Loucy (cell line): ENCODE data around the gene INSRR.

Experiments
- H2AFZ ChIP-seq: fragments of 200-600 bp; sonication (generic); 2 replicates; pipeline ENCODE4 v1.6.0; 2016; ENCODE audit warnings: antibody characterized with exemption, mild to moderate bottlenecking, low read length, moderate library complexity
- H3F3A ChIP-seq: fragments of 200-600 bp; 2 replicates; pipeline ENCODE4 v1.6.0; 2016; ENCODE audit warnings: antibody characterized with exemption, low read depth, mild to moderate bottlenecking
- H3K27me3 ChIP-seq: fragments of 200-600 bp; sonication (generic); 2 replicates; pipeline ENCODE4 v1.6.1; 2014; ENCODE audit warnings: low read length, mild to moderate bottlenecking; ENCODE audit not compliant: insufficient read depth, poor library complexity, severe bottlenecking
- H3K36me3 ChIP-seq: fragments of 200-600 bp; sonication (generic); 2 replicates; pipeline ENCODE4 v1.6.1; 2016; ENCODE audit warnings: low read length; ENCODE audit not compliant: insufficient read depth
- H3K4me1 ChIP-seq: fragments of 200-600 bp; sonication (generic); 2 replicates; pipeline ENCODE4 v1.5.1; 2014; ENCODE audit warnings: low read length, mild to moderate bottlenecking; ENCODE audit not compliant: insufficient read depth, poor library complexity, severe bottlenecking
- H3K4me2 ChIP-seq: fragments of 200-600 bp; sonication (generic); 2 replicates; pipeline ENCODE4 v1.6.0; 2014; ENCODE audit warnings: antibody characterized with exemption, low read length, low read depth, mild to moderate bottlenecking; ENCODE audit not compliant: poor library complexity, severe bottlenecking
- H3K4me3 ChIP-seq: fragments of 200-600 bp; sonication (generic); 2 replicates; pipeline ENCODE4 v1.5.1; 2014; ENCODE audit warnings: low read length, mild to moderate bottlenecking, mixed read lengths; ENCODE audit not compliant: poor library complexity, severe bottlenecking
- H3K79me2 ChIP-seq: fragments of 200-600 bp; sonication (generic); 2 replicates; pipeline ENCODE4 v1.6.1; 2014; ENCODE audit warnings: low read length; ENCODE audit not compliant: insufficient read depth
- H3K9ac ChIP-seq: fragments of 200-600 bp; sonication (generic); 2 replicates; pipeline ENCODE4 v1.6.0; 2014; ENCODE audit warnings: mild to moderate bottlenecking, low read depth, low read length, moderate library complexity; ENCODE audit not compliant: poor library complexity, severe bottlenecking
- H3K9me2 ChIP-seq: fragments of 200-600 bp; sonication (generic); replicated peaks from 2 replicates; pipeline ENCODE4 v1.6.1; 2016; ENCODE audit warnings: low read depth, low read length, mixed read lengths
- H3K9me3 ChIP-seq: fragments of 200-600 bp; sonication (generic); 2 replicates; pipeline ENCODE4 v1.6.1; 2014; ENCODE audit warnings: mild to moderate bottlenecking, antibody characterized with exemption, low read length, low read depth; ENCODE audit not compliant: insufficient read depth
- H4K20me1 ChIP-seq: fragments of 200-600 bp; sonication (generic); 2 replicates; pipeline ENCODE4 v1.6.0; 2014; ENCODE audit warnings: antibody characterized with exemption, low read length, mild to moderate bottlenecking; ENCODE audit not compliant: insufficient read depth, poor library complexity, severe bottlenecking
- CTCF ChIP-seq: fragments of 200-600 bp; sonication (generic); conservative IDR thresholded peaks from 2 replicates; pipeline ENCODE4 v1.5.1; 2014; ENCODE audit warnings: mild to moderate bottlenecking, antibody characterized with exemption, low read length
- EZH2phosphoT487 ChIP-seq: fragments of 200-600 bp; IDR thresholded peaks from 2 replicates; pipeline ENCODE4 v1.6.1; 2018; ENCODE audit warnings: antibody characterized with exemption, mild to moderate bottlenecking, moderate library complexity, borderline replicate concordance

Gene INSRR

GRCh38 chr1:156805766-156806511, 53.0 kb downstream of the INSRR start:
- H3K79me2 ChIP-seq = no peaks in the 10 kb centered on the region
- no peaks in the 10 kb centered on the region for H3F3A ChIP-seq
- H2AFZ ChIP-seq = no peak overlapping the region
- no peak overlapping the region for H3K4me3 ChIP-seq
- H3K27me3 ChIP-seq = no peaks in the 10 kb centered on the region
- H3K9ac ChIP-seq = no peak overlapping the region
- no peaks in the 10 kb centered on the region for H4K20me1 ChIP-seq
- H3K9me2 ChIP-seq = no peaks in the 10 kb centered on the region
- H3K4me1 ChIP-seq = peaks cover 8% of the 10 kb centered on the region
- H3K36me3 ChIP-seq = peaks cover 17% of the 10 kb centered on the region
- no peak for TF ChIP-seq EZH2phosphoT487
- no peak for TF ChIP-seq CTCF
- no peak overlapping the region for H3K4me2 ChIP-seq
- no peaks in the 10 kb centered on the region for H3K9me3 ChIP-seq

DNA sequence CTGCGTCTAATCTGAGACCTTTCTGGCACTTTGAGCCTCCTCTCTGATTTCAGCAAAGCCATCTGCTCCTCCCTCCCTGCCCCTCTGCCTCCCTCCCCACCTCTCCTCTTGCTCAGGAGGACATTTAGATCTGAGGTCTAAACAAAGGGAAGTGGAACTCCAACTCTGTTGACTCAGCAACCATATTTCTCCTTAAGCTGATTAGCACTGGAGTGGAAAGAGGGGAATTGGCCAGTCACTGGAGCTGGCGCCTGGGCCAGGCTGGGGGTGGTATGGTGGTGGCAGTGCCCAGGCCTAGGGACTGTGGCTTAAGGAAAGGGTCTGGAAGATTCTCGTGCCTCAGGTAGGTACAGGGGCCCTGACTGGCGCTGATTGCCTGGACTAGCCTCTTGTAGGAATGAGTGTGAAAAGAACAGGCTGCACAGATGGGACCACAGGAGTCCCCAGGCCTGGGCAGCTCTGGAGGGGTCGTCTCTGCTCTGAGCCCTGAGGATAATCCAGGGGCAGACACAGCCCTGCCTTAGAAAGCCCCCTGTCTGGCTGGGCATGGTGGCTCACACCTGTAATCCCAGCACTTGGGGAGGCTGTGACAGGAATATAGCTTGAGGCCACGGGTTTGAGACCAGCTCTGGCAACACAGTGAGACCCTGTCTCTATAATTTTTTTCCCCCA, 54.2 kb downstream of the INSRR start:
- peaks cover 30% of the 10 kb centered on the region for H3K36me3 ChIP-seq
- no peaks in the 10 kb centered on the region for H3F3A ChIP-seq
- H3K4me1 ChIP-seq = peaks cover 11% of the 10 kb centered on the region
- no peak overlapping the region for H3K4me3 ChIP-seq
- H2AFZ ChIP-seq = no peak overlapping the region
- no peak overlapping the region for H3K4me2 ChIP-seq
- no peak for TF ChIP-seq EZH2phosphoT487
- TF ChIP-seq CTCF = no peak
- H3K9me3 ChIP-seq = no peaks in the 10 kb centered on the region
- no peaks in the 10 kb centered on the region for H3K9me2 ChIP-seq
- no peaks in the 10 kb centered on the region for H3K79me2 ChIP-seq
- H3K9ac ChIP-seq = no peak overlapping the region
- H4K20me1 ChIP-seq = no peaks in the 10 kb centered on the region
- H3K27me3 ChIP-seq = no peaks in the 10 kb centered on the region

DNA sequence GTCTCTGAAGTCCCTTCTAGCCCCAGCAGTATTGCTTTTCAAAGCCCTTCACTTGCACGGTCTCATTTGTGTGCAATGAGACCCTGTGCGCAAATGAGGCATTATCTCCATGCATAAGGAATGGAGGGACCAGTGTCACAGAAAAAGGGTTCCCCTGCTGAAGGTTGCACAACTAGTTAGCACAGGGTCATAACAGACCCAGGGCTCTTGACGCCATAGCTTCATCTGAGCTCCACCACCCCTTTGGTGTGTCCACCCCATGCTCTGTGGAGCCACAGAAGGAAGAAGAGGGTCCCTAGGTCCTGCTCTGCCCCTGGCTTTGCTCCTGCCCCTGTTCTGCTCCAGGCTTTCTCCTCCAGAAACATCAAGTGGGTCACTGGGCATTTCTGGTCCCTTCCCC, 54.9 kb downstream of the INSRR start:
- H3K9ac ChIP-seq = no peak overlapping the region
- H3F3A ChIP-seq = no peaks in the 10 kb centered on the region
- no peak overlapping the region for H3K4me3 ChIP-seq
- no peaks in the 10 kb centered on the region for H3K79me2 ChIP-seq
- H3K4me2 ChIP-seq = no peak overlapping the region
- no peaks in the 10 kb centered on the region for H3K9me2 ChIP-seq
- peaks cover 34% of the 10 kb centered on the region for H3K36me3 ChIP-seq
- no peak overlapping the region for H2AFZ ChIP-seq
- no peaks in the 10 kb centered on the region for H3K27me3 ChIP-seq
- no peak for TF ChIP-seq CTCF
- TF ChIP-seq EZH2phosphoT487 = no peak
- no peaks in the 10 kb centered on the region for H4K20me1 ChIP-seq
- no peaks in the 10 kb centered on the region for H3K9me3 ChIP-seq
- peaks cover 11% of the 10 kb centered on the region for H3K4me1 ChIP-seq
